ENCODE measurements around the gene SERPINA1. TPM values are rescaled to one million over a fixed set of nuclear protein-coding genes. Genes with fewer than 3 reads are reported as not detected.

SERPINA1 gene
- total and polyA plus RNA-seq, 10 of the 15 experiments (the other 5 are each of a cell fraction or from before 2014, with no cell fraction given): 0.16 to 6.6 (median 0.53) TPM

GRCh38 chr14:94404561-94404960 lies 16.2 kb upstream of the SERPINA1 start:
- no TSS peak for BruUV-seq (replicated peaks)
- Histone ChIP-seq H2AFZ (ENCODE audit: control insufficient read depth, low read depth, low read length) (no peak overlapping the region), H3K9ac (ENCODE audit: control insufficient read depth, insufficient read depth, low read length) (no peak overlapping the region), H3K79me2 (ENCODE audit: control insufficient read depth, insufficient read depth, low read length) (no peaks in the 10 kb centered on the region), H3K9me3 (replicated peaks; ENCODE audit: control insufficient read depth, insufficient read depth, low read length) (no peaks in the 10 kb centered on the region; the same call in 2 of the 3 replicates), H3K4me1 (ENCODE audit: control insufficient read depth, insufficient read depth, low read length) (no peaks in the 10 kb centered on the region), H3K36me3 (ENCODE audit: control insufficient read depth in 2 of 2, insufficient read depth in 2 of 2, low read length in 1 of 2) (no peaks in the 10 kb centered on the region), H3K4me3 (no peak overlapping the region), H4K20me1 (ENCODE audit: control insufficient read depth, insufficient read depth) (no peaks in the 10 kb centered on the region), H3K27ac (ENCODE audit: control insufficient read depth, insufficient read depth) (no peak overlapping the region), H3K4me2 (ENCODE audit: control insufficient read depth, insufficient read depth) (no peak overlapping the region), H3K27me3 (replicated peaks in 1 of 2; ENCODE audit: control insufficient read depth in 2 of 2, insufficient read depth in 2 of 2, low read length in 1 of 2) (no peaks in the 10 kb centered on the region; a peak in 1 of 4 replicates)
- in situ Hi-C loops (cut with MboI) (no loop called here), intact Hi-C loops (cut with micrococcal nuclease; ENCODE audit: unreplicated experiment) (no loop called here)
- no peak for FAIRE-seq
- WGBS (ENCODE audit: insufficient coverage, insufficient replicate concordance, low lambda C conversion rate, missing lambda C conversion rate): 42% methylated on average over 2 of the region's 2 CpGs
- ChIA-PET RAD21 (ENCODE audit: unreplicated experiment) (no interaction called here), POLR2A (no interaction called here), CTCF (interaction anchor here (0.6 kb wide), 1 partner anchor 1431 kb away, joined by 4 read pairs; no protein-coding TSS in a partner anchor), SMC1A (ENCODE audit: uncharacterized antibody, unreplicated experiment) (no interaction called here)
- no peak for TF ChIP-seq ETV6 (conservative IDR thresholded peaks at IDR 0.05 in 1 of 2, IDR thresholded peaks at IDR 0.05 in 1 of 2; ENCODE audit: borderline replicate concordance in 1 of 2, low read depth in 1 of 2)
- no peak for DNase-seq (ENCODE audit: low read depth, low spot score)
- no peak for ATAC-seq

GRCh38 chr14:94403312-94403932 lies 15.0 kb upstream of the SERPINA1 start:
- POLR2A ChIA-PET: no interaction called here
- H3K4me2 ChIP-seq (ENCODE audit: control insufficient read depth, insufficient read depth): no peak overlapping the region
- RAD21 ChIA-PET (ENCODE audit: unreplicated experiment): no interaction called here
- CTCF ChIA-PET: no interaction called here
- WGBS (ENCODE audit: insufficient coverage, insufficient replicate concordance, low lambda C conversion rate, missing lambda C conversion rate): 12% methylated on average over 4 of the region's 4 CpGs
- H3K4me3 ChIP-seq: no peak overlapping the region
- no peak overlapping the region for H3K27ac ChIP-seq (ENCODE audit: control insufficient read depth, insufficient read depth)
- SMC1A ChIA-PET (ENCODE audit: uncharacterized antibody, unreplicated experiment): no interaction called here
- H3K4me1 ChIP-seq (ENCODE audit: control insufficient read depth, insufficient read depth, low read length): no peaks in the 10 kb centered on the region
- H4K20me1 ChIP-seq (ENCODE audit: control insufficient read depth, insufficient read depth): no peaks in the 10 kb centered on the region
- in situ Hi-C loops (cut with MboI): no loop called here
- no TSS peak for BruUV-seq (replicated peaks)
- no peaks in the 10 kb centered on the region; the same call in 2 of the 3 replicates for H3K9me3 ChIP-seq (replicated peaks; ENCODE audit: control insufficient read depth, insufficient read depth, low read length)
- H3K36me3 ChIP-seq (ENCODE audit: control insufficient read depth in 2 of 2, insufficient read depth in 2 of 2, low read length in 1 of 2): no peaks in the 10 kb centered on the region
- no peak overlapping the region for H3K9ac ChIP-seq (ENCODE audit: control insufficient read depth, insufficient read depth, low read length)
- ATAC-seq: no peak
- H3K79me2 ChIP-seq (ENCODE audit: control insufficient read depth, insufficient read depth, low read length): no peaks in the 10 kb centered on the region
- no peak for DNase-seq (ENCODE audit: low read depth, low spot score)
- peaks cover 0 to 4% of the 10 kb centered on the region in 2 experiments; a peak in 1 of 4 replicates for H3K27me3 ChIP-seq (replicated peaks in 1 of 2; ENCODE audit: control insufficient read depth in 2 of 2, insufficient read depth in 2 of 2, low read length in 1 of 2)
- FAIRE-seq: no peak
- no peak overlapping the region for H2AFZ ChIP-seq (ENCODE audit: control insufficient read depth, low read depth, low read length)
- intact Hi-C loops (cut with micrococcal nuclease; ENCODE audit: unreplicated experiment): no loop called here
- TF ChIP-seq STAT3 (IDR thresholded peaks at IDR 0.05; ENCODE audit: low read depth, low read length) (no peak), MTA3 (IDR thresholded peaks at IDR 0.05; ENCODE audit: borderline replicate concordance, low read length) (no peak), RAD51 (IDR thresholded peaks at IDR 0.05) (no peak), TCF3 (IDR thresholded peaks at IDR 0.05; ENCODE audit: borderline replicate concordance, insufficient read depth, low read depth, low read length) (no peak), HDGF (IDR thresholded peaks at IDR 0.05) (no peak), MYC (IDR thresholded peaks at IDR 0.05; ENCODE audit: insufficient read depth, insufficient read length, insufficient replicate concordance, low read length, severe bottlenecking) (no peak), CHD2 (IDR thresholded peaks at IDR 0.05; ENCODE audit: borderline replicate concordance, low read depth, low read length) (no peak), POLR2AphosphoS2 (IDR thresholded peaks at IDR 0.05; ENCODE audit: low read depth, low read length) (no peak), RUNX3 (IDR thresholded peaks at IDR 0.05; ENCODE audit: low read length) (no peak), LARP7 (IDR thresholded peaks at IDR 0.05) (no peak), BACH1 (IDR thresholded peaks at IDR 0.05; ENCODE audit: borderline replicate concordance) (no peak), FOS (IDR thresholded peaks at IDR 0.05; ENCODE audit: borderline replicate concordance, extremely low read depth, insufficient read length) (no peak), BMI1 (IDR thresholded peaks at IDR 0.05; ENCODE audit: borderline replicate concordance) (no peak), ZNF592 (IDR thresholded peaks at IDR 0.05) (no peak)
